ENCODE results near the gene FIGN. TPM values are rescaled to one million over a fixed set of nuclear protein-coding genes. Genes with fewer than 3 reads are reported as not detected.

The FIGN gene
- total and polyA plus RNA-seq, 12 donors: 2.1 to 17.0 (median 11.9) TPM

GRCh38 chr2:163759013-163759412, 23.2 kb upstream of the FIGN start:
- ATAC-seq (no peak), DNase-seq (no peak)
- Histone ChIP-seq H3K4me3 (no peak overlapping the region), H3K4me1 (no peaks in the 10 kb centered on the region), H3K9me3 (no peaks in the 10 kb centered on the region), H3K36me3 (no peaks in the 10 kb centered on the region), H3K27me3 (no peaks in the 10 kb centered on the region), H3K27ac (no peak overlapping the region)
- no peak for TF ChIP-seq CTCF (IDR thresholded peaks at IDR 0.05)
- intact Hi-C loops (cut with DNase I): no loop called here
- 61 to 78% methylated on average over 2 of the region's 2 CpGs for WGBS, 2 donors

DNA sequence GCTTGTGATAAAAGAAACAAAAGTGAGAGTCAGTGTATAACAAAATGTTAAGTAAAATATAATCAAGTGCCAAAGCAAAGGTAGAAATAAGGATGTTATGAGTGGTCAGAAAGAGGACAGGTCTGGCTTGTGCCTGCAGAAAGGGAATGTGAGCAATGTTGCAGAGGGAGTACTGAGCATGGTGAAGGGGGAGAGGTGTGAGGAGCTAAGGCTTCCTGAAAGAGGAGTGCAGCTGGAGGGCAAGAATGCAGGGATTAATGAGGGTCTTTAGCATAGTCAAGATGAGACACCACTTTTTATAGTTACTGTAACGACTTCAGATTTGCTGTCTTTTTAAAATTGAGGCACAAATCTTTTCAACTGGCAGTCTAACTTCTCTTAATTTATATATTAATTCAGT, 22.0 kb upstream of the FIGN start:
- TF ChIP-seq CTCF (IDR thresholded peaks at IDR 0.05): no peak

DNA sequence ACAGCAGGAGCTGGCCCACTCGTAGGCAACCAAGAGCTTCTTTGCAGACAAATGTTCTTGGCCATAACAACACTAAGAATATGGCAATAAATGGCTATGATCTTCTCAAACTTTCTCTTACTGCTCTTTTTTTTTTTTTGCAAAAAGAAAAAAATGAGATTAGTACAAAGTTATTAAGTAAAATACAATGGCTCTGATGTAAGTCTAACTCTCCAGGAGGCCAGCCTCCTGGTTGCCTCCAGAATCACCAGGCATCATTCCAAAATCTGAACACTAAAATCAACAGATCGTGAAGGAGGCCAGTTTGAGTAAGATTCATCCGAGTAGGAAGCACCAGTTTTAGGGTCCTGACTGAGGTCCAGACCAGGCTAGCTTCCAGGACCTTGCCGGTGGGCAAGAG, 20.8 kb upstream of the FIGN start:
- no peak for ATAC-seq
- no peaks in the 10 kb centered on the region for H3K27me3 ChIP-seq
- H3K4me3 ChIP-seq: no peak overlapping the region
- H3K4me1 ChIP-seq: no peaks in the 10 kb centered on the region
- no peaks in the 10 kb centered on the region for H3K9me3 ChIP-seq
- no peaks in the 10 kb centered on the region for H3K36me3 ChIP-seq
- WGBS, 2 donors: 74 to 78% methylated on average over 4 of the region's 4 CpGs
- no peak for DNase-seq
- intact Hi-C loops (cut with DNase I): no loop called here
- TF ChIP-seq CTCF (IDR thresholded peaks at IDR 0.05): no peak
- no peak overlapping the region for H3K27ac ChIP-seq

More for the DNA sequence above, 22.0 kb upstream of the FIGN start:
- Histone ChIP-seq H3K4me3 (no peak overlapping the region), H3K36me3 (no peaks in the 10 kb centered on the region), H3K9me3 (no peaks in the 10 kb centered on the region), H3K27me3 (no peaks in the 10 kb centered on the region), H3K27ac (no peak overlapping the region), H3K4me1 (no peaks in the 10 kb centered on the region)
- DNase-seq: no peak
- no peak for ATAC-seq
- WGBS, 2 donors: 50 to 60% methylated on average over 1 of the region's 1 CpG
- intact Hi-C loops (cut with DNase I): no loop called here

- no peak for TF ChIP-seq CTCF (IDR thresholded peaks at IDR 0.05)
- WGBS, 2 donors: 77 to 88% methylated on average over 2 of the region's 2 CpGs
- DNase-seq (no peak), ATAC-seq (no peak)
- Histone ChIP-seq H3K27me3 (no peaks in the 10 kb centered on the region), H3K4me3 (no peak overlapping the region), H3K27ac (no peak overlapping the region), H3K4me1 (no peaks in the 10 kb centered on the region), H3K9me3 (no peaks in the 10 kb centered on the region), H3K36me3 (no peaks in the 10 kb centered on the region)
- intact Hi-C loops (cut with DNase I): no loop called here
Measured at GRCh38 chr2:163755366-163755765, 19.6 kb upstream of the FIGN start.

GRCh38 chr2:163753726-163754125, 17.9 kb upstream of the FIGN start:
- 25 to 34% methylated on average over 2 of the region's 2 CpGs for WGBS, 2 donors
- no peaks in the 10 kb centered on the region for H3K36me3 ChIP-seq
- H3K4me3 ChIP-seq: no peak overlapping the region
- intact Hi-C loops (cut with DNase I): no loop called here
- H3K27me3 ChIP-seq: no peaks in the 10 kb centered on the region
- H3K9me3 ChIP-seq: no peaks in the 10 kb centered on the region
- no peak for DNase-seq
- H3K4me1 ChIP-seq: no peaks in the 10 kb centered on the region
- no peak for TF ChIP-seq CTCF (IDR thresholded peaks at IDR 0.05)
- H3K27ac ChIP-seq: no peak overlapping the region
- no peak for ATAC-seq

All from heart right ventricle (tissue), 16 donors.